HUES64 (cell line): ENCODE measurements around the gene SMIM10. TPM values are rescaled to one million over a fixed set of nuclear protein-coding genes. Genes with fewer than 3 reads are reported as not detected.
"Not testable (repeated sequence)": the region's sequence is repeated elsewhere in the genome, so short reads cannot be mapped to it uniquely, and the experiment has no call there.

Experiments
- H3K27ac ChIP-seq: 2 replicates; pipeline ENCODE4 v1.7.0; 2013; ENCODE audit warnings: low read depth, low read length, inconsistent platforms
- H3K27me3 ChIP-seq: 2 replicates; pipeline ENCODE4 v1.6.1; 2013; ENCODE audit warnings: mild to moderate bottlenecking, low read length; ENCODE audit not compliant: insufficient read depth
- H3K36me3 ChIP-seq: 2 replicates; pipeline ENCODE4 v1.6.1; 2013; ENCODE audit warnings: mild to moderate bottlenecking, low read length; ENCODE audit not compliant: insufficient read depth
- H3K4me1 ChIP-seq: 2 replicates; pipeline ENCODE4 v1.6.1; 2013; ENCODE audit warnings: mild to moderate bottlenecking, low read length, moderate library complexity; ENCODE audit not compliant: insufficient read depth
- H3K4me3 ChIP-seq: 2 replicates; pipeline ENCODE4 v1.5.1; 2013; ENCODE audit warnings: mild to moderate bottlenecking, low read length, moderate library complexity
- H3K9ac ChIP-seq: 2 replicates; pipeline ENCODE4 v1.6.1; 2013; ENCODE audit warnings: mild to moderate bottlenecking, low read depth, low read length
- H3K9me3 ChIP-seq: 2 replicates; pipeline ENCODE4 v1.6.1; 2013; ENCODE audit warnings: low read depth, low read length; ENCODE audit not compliant: insufficient read depth
- WGBS: fragments of 150-250, 120-280 bp; methylation state at CpG from one replicate; pipeline ENCODE4 v1.1.7; 2013; ENCODE audit warnings: missing lambda C conversion rate; 5-methylcytosine and 5-hydroxymethylcytosine counted together
- polyA plus RNA-seq, 2 experiments: library from polyadenylated mRNA; stranded (reverse); fragments of 50-300 nt; gene quantifications; one replicate each; pipeline ENCODE4 v1.2.3, GENCODE V29; 2013

The SMIM10 gene
- 1.7 TPM for polyA plus RNA-seq (2013, experiment 1 of 2)
- 2.1 TPM for polyA plus RNA-seq (2013, experiment 2 of 2)

GRCh38 chrX:134990801-134991481, at the start of gene SMIM10:
SMIM10 (plus strand) TSS chrX:134990991; CDS start chrX:134991096, 105 bp downstream.
- no peaks in the 10 kb centered on the region for H3K36me3 ChIP-seq
- peaks cover 13% of the 10 kb centered on the region; the same call in 1 of the 2 replicates for H3K4me1 ChIP-seq
- WGBS: 6% methylated on average over 43 of the region's 45 CpGs
- peaks cover 18% of the 10 kb centered on the region for H3K27me3 ChIP-seq
- peak within 1 kb of the TSS; percentile 55 for H3K4me3 ChIP-seq
- peak within 1 kb of the TSS; percentile 69 for H3K9ac ChIP-seq
- H3K27ac ChIP-seq: no peak within 1 kb of the TSS
- no peaks in the 10 kb centered on the region for H3K9me3 ChIP-seq

- H3K4me3 ChIP-seq: peak overlapping the region; percentile 19; the same call in 1 of the 2 replicates
- H3K27ac ChIP-seq: peak overlapping the region; percentile 75; the same call in 1 of the 2 replicates
- WGBS: 23% methylated on average over 6 of the region's 6 CpGs
- not testable (repeated sequence) for H3K9me3 ChIP-seq, H3K4me1 ChIP-seq, H3K36me3 ChIP-seq, H3K9ac ChIP-seq, H3K27me3 ChIP-seq
These were observed 44.4 kb upstream of the SMIM10 start for GRCh38 chrX:134946364-134946763.

GRCh38 chrX:134948333-134949241, 42.2 kb upstream of the SMIM10 start:
- WGBS: 65% methylated on average over 3 of the region's 3 CpGs
- H3K27me3 ChIP-seq: no peaks in the 10 kb centered on the region
- H3K4me3 ChIP-seq: no peak overlapping the region
- H3K4me1 ChIP-seq: no peaks in the 10 kb centered on the region; the same call in 1 of the 2 replicates
- no peak overlapping the region for H3K9ac ChIP-seq
- H3K9me3 ChIP-seq: no peaks in the 10 kb centered on the region
- no peaks in the 10 kb centered on the region for H3K36me3 ChIP-seq
- H3K27ac ChIP-seq: no peak overlapping the region

- Histone ChIP-seq H3K36me3 (no peaks in the 10 kb centered on the region), H3K9ac (no peak overlapping the region), H3K27me3 (no peaks in the 10 kb centered on the region), H3K27ac (no peak overlapping the region), H3K4me3 (no peak overlapping the region), H3K4me1 (no peaks in the 10 kb centered on the region; the same call in 1 of the 2 replicates), H3K9me3 (no peaks in the 10 kb centered on the region)
- 81% methylated on average over 2 of the region's 3 CpGs for WGBS
These were observed 41.5 kb upstream of the SMIM10 start for GRCh38 chrX:134949271-134949670.

GRCh38 chrX:134957836-134958235, 33.0 kb upstream of the SMIM10 start:
- H3K36me3 ChIP-seq: no peaks in the 10 kb centered on the region
- H3K27me3 ChIP-seq: no peaks in the 10 kb centered on the region
- H3K4me3 ChIP-seq: no peak overlapping the region
- H3K4me1 ChIP-seq: no peaks in the 10 kb centered on the region
- H3K9ac ChIP-seq: no peak overlapping the region
- 100% methylated on average over 1 of the region's 1 CpG for WGBS
- H3K9me3 ChIP-seq: no peaks in the 10 kb centered on the region
- no peak overlapping the region for H3K27ac ChIP-seq

GRCh38 chrX:134960366-134960765, 30.4 kb upstream of the SMIM10 start:
- not testable (repeated sequence) for H3K4me3 ChIP-seq, H3K9ac ChIP-seq, H3K27me3 ChIP-seq, H3K27ac ChIP-seq, H3K4me1 ChIP-seq, H3K9me3 ChIP-seq, H3K36me3 ChIP-seq
- 87% methylated on average over 6 of the region's 26 CpGs for WGBS

- Histone ChIP-seq H3K4me1 (no peaks in the 10 kb centered on the region), H3K36me3 (no peaks in the 10 kb centered on the region), H3K27me3 (no peaks in the 10 kb centered on the region), H3K9me3 (no peaks in the 10 kb centered on the region), H3K4me3 (no peak overlapping the region), H3K27ac (no peak overlapping the region), H3K9ac (no peak overlapping the region)
- WGBS: 91% methylated on average over 1 of the region's 2 CpGs
These were observed 27.8 kb upstream of the SMIM10 start for GRCh38 chrX:134963041-134963440.

- Histone ChIP-seq H3K27ac (no peak overlapping the region), H3K9me3 (no peaks in the 10 kb centered on the region), H3K36me3 (no peaks in the 10 kb centered on the region), H3K27me3 (no peaks in the 10 kb centered on the region), H3K4me3 (no peak overlapping the region), H3K4me1 (no peaks in the 10 kb centered on the region), H3K9ac (no peak overlapping the region)
- no CpG with 5 or more reads among the region's 1 CpG for WGBS
These were observed 21.1 kb upstream of the SMIM10 start for GRCh38 chrX:134969726-134970125.

- Histone ChIP-seq H3K9me3 (no peaks in the 10 kb centered on the region), H3K9ac (no peak overlapping the region), H3K36me3 (no peaks in the 10 kb centered on the region), H3K4me3 (no peak overlapping the region), H3K27ac (no peak overlapping the region), H3K27me3 (no peaks in the 10 kb centered on the region), H3K4me1 (no peaks in the 10 kb centered on the region)
- 63% methylated on average over 3 of the region's 3 CpGs for WGBS
These were observed 18.9 kb upstream of the SMIM10 start for GRCh38 chrX:134971926-134972325.

GRCh38 chrX:134975516-134975915, 15.3 kb upstream of the SMIM10 start:
- Histone ChIP-seq H3K9ac (no peak overlapping the region), H3K9me3 (no peaks in the 10 kb centered on the region), H3K36me3 (no peaks in the 10 kb centered on the region), H3K4me3 (no peak overlapping the region), H3K27ac (no peak overlapping the region), H3K4me1 (no peaks in the 10 kb centered on the region), H3K27me3 (no peaks in the 10 kb centered on the region)
- 91% methylated on average over 1 of the region's 1 CpG for WGBS

GRCh38 chrX:134981910-134982309, 8.9 kb upstream of the SMIM10 start:
- H3K27me3 ChIP-seq: no peaks in the 10 kb centered on the region
- no peak overlapping the region for H3K4me3 ChIP-seq
- H3K9me3 ChIP-seq: no peaks in the 10 kb centered on the region
- no peaks in the 10 kb centered on the region for H3K4me1 ChIP-seq
- 100% methylated on average over 1 of the region's 3 CpGs for WGBS
- no peaks in the 10 kb centered on the region for H3K36me3 ChIP-seq
- H3K27ac ChIP-seq: no peak overlapping the region
- no peak overlapping the region for H3K9ac ChIP-seq
